Neural cell (in vitro differentiated cells): ENCODE results near the gene PSMG3. TPM values are rescaled to one million over a fixed set of nuclear protein-coding genes. Genes with fewer than 3 reads are reported as not detected.

Experiments
- H2AFZ ChIP-seq: fragments of 200-600, 300-800 bp; sonication (generic), shearing (Covaris generic); 2 replicates; pipeline ENCODE4 v1.6.0; 2014; ENCODE audit warnings: low read depth, mild to moderate bottlenecking, antibody characterized with exemption, low read length, moderate library complexity
- H3F3A ChIP-seq: fragments of 200-600 bp; shearing (Covaris generic); 2 replicates; pipeline ENCODE4 v1.6.1; 2016; ENCODE audit warnings: mild to moderate bottlenecking, moderate library complexity, mixed read lengths, antibody characterized with exemption, low read length; ENCODE audit not compliant: insufficient read depth, poor library complexity, severe bottlenecking
- H3K27ac ChIP-seq: fragments of 200-600, 300-800 bp; sonication (generic), shearing (Covaris generic); 2 replicates; pipeline ENCODE4 v1.5.1; 2014; ENCODE audit warnings: mild to moderate bottlenecking, low read length, moderate library complexity
- H3K27me3 ChIP-seq: fragments of 300-800, 200-600 bp; sonication (generic), shearing (Covaris generic); 2 replicates; pipeline ENCODE4 v1.6.0; 2014; ENCODE audit warnings: mild to moderate bottlenecking, low read depth, low read length, moderate library complexity; ENCODE audit not compliant: insufficient read depth
- H3K36me3 ChIP-seq: fragments of 300-800, 200-600 bp; sonication (generic), shearing (Covaris generic); 2 replicates; pipeline ENCODE4 v1.5.1; 2014; ENCODE audit warnings: mild to moderate bottlenecking, antibody characterized with exemption, low read length, moderate library complexity; ENCODE audit not compliant: insufficient read depth
- H3K4me2 ChIP-seq: fragments of 300-800, 200-600 bp; sonication (generic), shearing (Covaris generic); 2 replicates; pipeline ENCODE4 v1.6.0; 2014; ENCODE audit warnings: mild to moderate bottlenecking, low read length
- H3K4me3 ChIP-seq: fragments of 300-800, 200-600 bp; sonication (generic), shearing (Covaris generic); 2 replicates; pipeline ENCODE4 v1.5.1; 2014; ENCODE audit warnings: mild to moderate bottlenecking, low read length, moderate library complexity
- H3K79me2 ChIP-seq: fragments of 200-600 bp; shearing (Covaris generic); replicated peaks from 2 replicates; pipeline ENCODE4 v1.6.0; 2014; ENCODE audit warnings: mild to moderate bottlenecking, low read length, moderate library complexity; ENCODE audit not compliant: insufficient read depth
- H3K9ac ChIP-seq: fragments of 300-800, 200-600 bp; sonication (generic), shearing (Covaris generic); 2 replicates; pipeline ENCODE4 v1.6.1; 2016; ENCODE audit warnings: mild to moderate bottlenecking, low read length, mixed read lengths
- H3K9me2 ChIP-seq: fragments of 200-600 bp; shearing (Covaris generic); 2 replicates; pipeline ENCODE4 v1.6.1; 2016; ENCODE audit warnings: mild to moderate bottlenecking, low read length, mixed read lengths; ENCODE audit not compliant: insufficient read depth
- H3K9me3 ChIP-seq: fragments of 200-600, 300-800 bp; sonication (generic), shearing (Covaris generic); 2 replicates; pipeline ENCODE4 v1.6.1; 2016; ENCODE audit warnings: mild to moderate bottlenecking, mixed run types, low read length, moderate library complexity, mixed read lengths
- H4K20me1 ChIP-seq: fragments of 200-600 bp; shearing (Covaris generic); 2 replicates; pipeline ENCODE4 v1.6.1; 2016; ENCODE audit warnings: mild to moderate bottlenecking, mixed run types; ENCODE audit not compliant: insufficient read depth
- EP300 ChIP-seq: fragments of 450-650 bp; conservative IDR thresholded peaks from 2 replicates; pipeline ENCODE4 v1.6.1; 2014; ENCODE audit warnings: antibody characterized with exemption, mild to moderate bottlenecking, moderate library complexity; ENCODE audit not compliant: poor library complexity, severe bottlenecking
- EZH2 ChIP-seq: fragments of 200-600, 300-800 bp; shearing (Covaris generic), sonication (generic); IDR thresholded peaks from 2 replicates; pipeline ENCODE4 v1.6.1; 2014; ENCODE audit warnings: antibody characterized with exemption, low read length, borderline replicate concordance, mild to moderate bottlenecking; ENCODE audit not compliant: insufficient read depth, poor library complexity, severe bottlenecking
- MXI1 ChIP-seq: fragments of 450-650 bp; conservative IDR thresholded peaks from 2 replicates; pipeline ENCODE4 v1.6.1; 2014; ENCODE audit warnings: antibody characterized with exemption, mild to moderate bottlenecking; ENCODE audit not compliant: poor library complexity, severe bottlenecking
- POLR2AphosphoS5 ChIP-seq: IDR thresholded peaks from 2 replicates; pipeline ENCODE4 v1.6.1; 2012
- RAD21 ChIP-seq: fragments of 450-650 bp; conservative IDR thresholded peaks from 2 replicates; pipeline ENCODE4 v1.6.1; 2014; ENCODE audit warnings: antibody characterized with exemption, mild to moderate bottlenecking, moderate library complexity
- SMC3 ChIP-seq: fragments of 450-650 bp; conservative IDR thresholded peaks from 2 replicates; pipeline ENCODE4 v1.6.1; 2014; ENCODE audit warnings: antibody characterized with exemption, mild to moderate bottlenecking, moderate library complexity; ENCODE audit not compliant: poor library complexity
- TAF1 ChIP-seq: IDR thresholded peaks from 2 replicates; pipeline ENCODE4 v1.6.1; 2012; ENCODE audit warnings: low read depth
- polyA plus RNA-seq: library from polyadenylated mRNA; depleted of rRNA; stranded (reverse); fragments of >200 nt; gene quantifications from 2 replicates; pipeline ENCODE4 v1.2.3, GENCODE V29; 2014
- TF ChIP-seq, protein P1 (sequence below): fragments of 450-650 bp; IDR thresholded peaks from 2 replicates; pipeline ENCODE4 v1.5.1; 2014; ENCODE audit warnings: antibody characterized with exemption, mild to moderate bottlenecking, moderate library complexity; ENCODE audit not compliant: poor library complexity, severe bottlenecking
- TF ChIP-seq, protein P2 (sequence below): IDR thresholded peaks from 2 replicates; pipeline ENCODE4 v1.6.1; 2012; ENCODE audit warnings: borderline replicate concordance

PSMG3 gene
- polyA plus RNA-seq, 1 donor from 2014 or later: 50.6 TPM

- Histone ChIP-seq H3K9ac (no peak overlapping the region), H3K4me3 (no peak overlapping the region), H3K9me3 (no peaks in the 10 kb centered on the region), H3K27ac (no peak overlapping the region), H3K36me3 (no peaks in the 10 kb centered on the region), H3K27me3 (no peaks in the 10 kb centered on the region), H3K4me2 (no peak overlapping the region), H2AFZ (no peak overlapping the region), H3F3A (no peaks in the 10 kb centered on the region), H3K79me2 (no peaks in the 10 kb centered on the region), H3K9me2 (no peaks in the 10 kb centered on the region), H4K20me1 (no peaks in the 10 kb centered on the region)
- TF ChIP-seq SMC3 (no peak), TAF1 (no peak), EP300 (no peak), MXI1 (no peak), POLR2AphosphoS5 (no peak), EZH2 (no peak), RAD21 (no peak)
- TF ChIP-seq, protein P1, sequence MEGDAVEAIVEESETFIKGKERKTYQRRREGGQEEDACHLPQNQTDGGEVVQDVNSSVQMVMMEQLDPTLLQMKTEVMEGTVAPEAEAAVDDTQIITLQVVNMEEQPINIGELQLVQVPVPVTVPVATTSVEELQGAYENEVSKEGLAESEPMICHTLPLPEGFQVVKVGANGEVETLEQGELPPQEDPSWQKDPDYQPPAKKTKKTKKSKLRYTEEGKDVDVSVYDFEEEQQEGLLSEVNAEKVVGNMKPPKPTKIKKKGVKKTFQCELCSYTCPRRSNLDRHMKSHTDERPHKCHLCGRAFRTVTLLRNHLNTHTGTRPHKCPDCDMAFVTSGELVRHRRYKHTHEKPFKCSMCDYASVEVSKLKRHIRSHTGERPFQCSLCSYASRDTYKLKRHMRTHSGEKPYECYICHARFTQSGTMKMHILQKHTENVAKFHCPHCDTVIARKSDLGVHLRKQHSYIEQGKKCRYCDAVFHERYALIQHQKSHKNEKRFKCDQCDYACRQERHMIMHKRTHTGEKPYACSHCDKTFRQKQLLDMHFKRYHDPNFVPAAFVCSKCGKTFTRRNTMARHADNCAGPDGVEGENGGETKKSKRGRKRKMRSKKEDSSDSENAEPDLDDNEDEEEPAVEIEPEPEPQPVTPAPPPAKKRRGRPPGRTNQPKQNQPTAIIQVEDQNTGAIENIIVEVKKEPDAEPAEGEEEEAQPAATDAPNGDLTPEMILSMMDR: no peak
- TF ChIP-seq, protein P2, sequence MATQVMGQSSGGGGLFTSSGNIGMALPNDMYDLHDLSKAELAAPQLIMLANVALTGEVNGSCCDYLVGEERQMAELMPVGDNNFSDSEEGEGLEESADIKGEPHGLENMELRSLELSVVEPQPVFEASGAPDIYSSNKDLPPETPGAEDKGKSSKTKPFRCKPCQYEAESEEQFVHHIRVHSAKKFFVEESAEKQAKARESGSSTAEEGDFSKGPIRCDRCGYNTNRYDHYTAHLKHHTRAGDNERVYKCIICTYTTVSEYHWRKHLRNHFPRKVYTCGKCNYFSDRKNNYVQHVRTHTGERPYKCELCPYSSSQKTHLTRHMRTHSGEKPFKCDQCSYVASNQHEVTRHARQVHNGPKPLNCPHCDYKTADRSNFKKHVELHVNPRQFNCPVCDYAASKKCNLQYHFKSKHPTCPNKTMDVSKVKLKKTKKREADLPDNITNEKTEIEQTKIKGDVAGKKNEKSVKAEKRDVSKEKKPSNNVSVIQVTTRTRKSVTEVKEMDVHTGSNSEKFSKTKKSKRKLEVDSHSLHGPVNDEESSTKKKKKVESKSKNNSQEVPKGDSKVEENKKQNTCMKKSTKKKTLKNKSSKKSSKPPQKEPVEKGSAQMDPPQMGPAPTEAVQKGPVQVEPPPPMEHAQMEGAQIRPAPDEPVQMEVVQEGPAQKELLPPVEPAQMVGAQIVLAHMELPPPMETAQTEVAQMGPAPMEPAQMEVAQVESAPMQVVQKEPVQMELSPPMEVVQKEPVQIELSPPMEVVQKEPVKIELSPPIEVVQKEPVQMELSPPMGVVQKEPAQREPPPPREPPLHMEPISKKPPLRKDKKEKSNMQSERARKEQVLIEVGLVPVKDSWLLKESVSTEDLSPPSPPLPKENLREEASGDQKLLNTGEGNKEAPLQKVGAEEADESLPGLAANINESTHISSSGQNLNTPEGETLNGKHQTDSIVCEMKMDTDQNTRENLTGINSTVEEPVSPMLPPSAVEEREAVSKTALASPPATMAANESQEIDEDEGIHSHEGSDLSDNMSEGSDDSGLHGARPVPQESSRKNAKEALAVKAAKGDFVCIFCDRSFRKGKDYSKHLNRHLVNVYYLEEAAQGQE: no peak
Observed at GRCh38 chr7:1587738-1588137, 17.9 kb upstream of the PSMG3 start.

GRCh38 chr7:1586827-1587705 is 17.2 kb upstream of the PSMG3 start:
- Histone ChIP-seq H3K79me2 (no peaks in the 10 kb centered on the region), H2AFZ (no peak overlapping the region), H3K27me3 (no peaks in the 10 kb centered on the region), H3K27ac (no peak overlapping the region), H4K20me1 (no peaks in the 10 kb centered on the region), H3K4me2 (no peak overlapping the region), H3K36me3 (no peaks in the 10 kb centered on the region), H3K9me3 (no peaks in the 10 kb centered on the region), H3F3A (no peaks in the 10 kb centered on the region), H3K9me2 (no peaks in the 10 kb centered on the region), H3K9ac (no peak overlapping the region), H3K4me3 (no peak overlapping the region)
- TF ChIP-seq EZH2 (no peak), POLR2AphosphoS5 (no peak), SMC3 (no peak), RAD21 (no peak), MXI1 (no peak), EP300 (no peak), TAF1 (no peak)
- TF ChIP-seq, protein P2: no peak
- TF ChIP-seq, protein P1: no peak
